GM08714 (cell line): ENCODE data around the gene TAOK2.

Source experiments
- H3K4me3 ChIP-seq: fragments of 200-500 bp; sonication (Bioruptor generic); 2 replicates; pipeline ENCODE4 v1.5.1; 2014; ENCODE audit warnings: mild to moderate bottlenecking, low read length, inconsistent platforms
- ZNF274 ChIP-seq: IDR thresholded peaks from 2 replicates; pipeline ENCODE4 v1.6.1; 2012; ENCODE audit warnings: mild to moderate bottlenecking, low read depth, low read length

The TAOK2 gene

GRCh38 chr16:29988346-29989075, 14.8 kb downstream of the TAOK2 start:
- H3K4me3 ChIP-seq = no peak overlapping the region
- TF ChIP-seq ZNF274 = no peak

GRCh38 chr16:29989111-29989858, 15.6 kb downstream of the TAOK2 start:
- no peak overlapping the region for H3K4me3 ChIP-seq
- no peak for TF ChIP-seq ZNF274

- no peak overlapping the region for H3K4me3 ChIP-seq
- no peak for TF ChIP-seq ZNF274
Observed at GRCh38 chr16:29990034-29990433, 16.4 kb downstream of the TAOK2 start.

DNA sequence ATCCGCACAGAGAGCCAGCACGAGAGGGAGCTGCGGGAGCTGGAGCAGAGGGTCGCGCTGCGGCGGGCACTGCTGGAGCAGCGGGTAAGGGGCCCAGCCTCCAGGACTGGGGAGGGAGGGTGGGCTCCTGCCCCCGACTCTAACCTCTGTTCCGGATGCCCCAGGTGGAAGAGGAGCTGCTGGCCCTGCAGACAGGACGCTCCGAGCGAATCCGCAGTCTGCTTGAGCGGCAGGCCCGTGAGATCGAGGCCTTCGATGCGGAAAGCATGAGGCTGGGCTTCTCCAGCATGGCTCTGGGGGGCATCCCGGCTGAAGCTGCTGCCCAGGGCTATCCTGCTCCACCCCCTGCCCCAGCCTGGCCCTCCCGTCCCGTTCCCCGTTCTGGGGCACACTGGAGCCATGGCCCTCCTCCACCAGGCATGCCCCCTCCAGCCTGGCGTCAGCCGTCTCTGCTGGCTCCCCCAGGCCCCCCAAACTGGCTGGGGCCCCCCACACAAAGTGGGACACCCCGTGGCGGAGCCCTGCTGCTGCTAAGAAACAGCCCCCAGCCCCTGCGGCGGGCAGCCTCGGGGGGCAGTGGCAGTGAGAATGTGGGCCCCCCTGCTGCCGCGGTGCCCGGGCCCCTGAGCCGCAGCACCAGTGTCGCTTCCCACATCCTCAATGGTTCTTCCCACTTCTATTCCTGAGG, 17.4 kb downstream of the TAOK2 start:
- TF ChIP-seq ZNF274 = no peak
- H3K4me3 ChIP-seq = no peak overlapping the region

GRCh38 chr16:29991571-29991904, 17.9 kb downstream of the TAOK2 start:
- no peak overlapping the region for H3K4me3 ChIP-seq
- TF ChIP-seq ZNF274 = no peak

DNA sequence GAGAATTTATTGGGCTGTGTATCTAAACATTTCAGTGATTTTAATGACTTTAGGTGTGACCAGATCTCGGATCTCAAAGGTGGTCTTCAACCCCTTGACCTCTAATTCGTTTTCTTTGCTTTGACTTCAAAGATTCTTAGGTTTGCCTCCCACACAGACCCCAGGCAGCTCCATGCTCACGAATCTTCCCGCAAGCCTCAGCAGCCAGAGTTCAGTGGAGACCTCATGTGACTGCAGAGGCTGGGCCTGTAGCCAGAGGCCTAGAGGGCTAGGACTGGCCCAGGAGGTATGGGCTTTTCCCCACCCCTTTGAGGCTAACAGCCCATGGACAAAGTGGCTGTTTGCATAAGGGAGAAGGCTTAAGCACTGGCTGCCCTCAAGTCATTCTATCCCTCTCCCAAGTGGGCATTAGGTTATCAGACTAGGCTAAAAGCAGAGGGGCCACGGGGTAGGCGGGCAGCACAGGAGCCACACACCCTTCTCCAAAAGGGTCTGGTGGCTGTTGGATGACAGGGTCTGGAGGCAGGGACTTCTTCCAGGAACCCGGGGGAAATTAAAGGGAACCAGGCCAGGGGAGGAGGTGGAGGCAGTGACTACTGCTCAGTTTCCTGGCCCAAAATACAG, 18.8 kb downstream of the TAOK2 start:
- H3K4me3 ChIP-seq = no peak overlapping the region
- TF ChIP-seq ZNF274 = no peak

DNA sequence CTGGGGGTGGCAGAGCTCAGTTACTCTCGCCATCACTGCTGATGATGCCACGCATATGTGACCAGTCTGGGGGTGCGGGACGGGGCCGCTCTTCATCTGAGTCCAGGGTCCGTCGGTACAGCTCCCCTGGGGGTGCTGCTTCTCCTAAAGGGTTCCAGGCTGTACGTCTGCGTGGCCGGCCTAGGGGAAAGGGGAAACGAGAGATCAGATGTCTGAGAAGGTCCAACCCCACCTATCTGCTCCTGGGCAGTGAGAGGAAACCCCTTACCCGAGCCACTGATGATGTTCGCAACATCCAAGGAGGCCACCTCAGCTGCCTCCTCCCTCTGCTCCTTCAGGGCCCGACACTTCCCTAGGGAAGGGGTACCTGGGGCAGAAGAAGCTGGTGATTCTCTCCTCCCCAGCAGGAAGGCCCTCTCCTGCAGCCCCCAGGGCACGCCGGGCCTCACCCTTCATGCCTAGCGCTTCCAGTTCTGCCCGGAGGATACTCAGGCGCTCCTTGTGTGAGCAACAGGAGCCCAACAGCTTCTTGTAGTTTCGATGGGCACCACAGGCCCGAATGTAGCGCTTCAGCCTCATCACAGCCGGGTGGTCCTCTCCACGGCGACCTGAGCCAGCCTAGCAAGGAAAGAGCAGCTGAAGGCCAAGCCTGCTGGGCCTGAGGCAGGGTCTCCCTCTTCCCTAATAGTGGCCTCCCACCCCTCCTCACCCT, 19.7 kb downstream of the TAOK2 start:
- no peak overlapping the region for H3K4me3 ChIP-seq
- TF ChIP-seq ZNF274 = no peak

DNA sequence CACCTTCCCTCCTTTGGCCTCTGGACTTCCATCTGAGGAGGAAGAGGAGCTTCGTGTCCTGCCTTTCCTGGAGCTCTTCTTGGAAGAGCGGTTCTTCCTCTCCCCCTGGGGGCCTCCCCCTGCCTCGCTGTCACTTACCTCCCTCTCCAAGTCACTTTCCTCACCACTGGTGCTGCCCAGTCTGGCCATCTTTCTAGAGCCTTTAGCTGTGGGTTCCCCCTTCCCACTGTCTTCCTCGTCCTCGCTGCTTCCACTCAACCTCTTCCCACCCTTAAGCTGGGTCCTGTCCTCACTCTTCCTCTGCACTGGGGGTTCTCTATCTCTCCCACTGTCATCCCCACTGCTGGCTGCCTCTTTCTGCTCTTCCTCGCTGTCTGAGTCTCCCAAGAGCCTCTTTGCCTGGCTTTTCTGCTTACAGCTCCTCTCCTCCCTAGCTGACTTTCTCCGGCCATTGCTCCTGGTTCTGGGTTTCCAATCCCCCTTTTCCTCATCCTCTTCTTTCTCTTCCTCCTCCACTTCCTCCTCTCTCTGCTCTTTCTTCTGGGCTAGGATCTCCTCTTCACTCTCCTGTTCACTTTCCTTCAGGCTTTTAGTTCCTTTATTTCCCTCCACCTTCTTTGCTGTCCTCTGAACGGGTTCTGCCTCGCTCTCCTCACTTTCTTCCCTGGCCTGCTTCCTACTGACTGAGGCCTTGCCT, 20.4 kb downstream of the TAOK2 start:
- no peak overlapping the region; the same call in 1 of the 2 replicates for H3K4me3 ChIP-seq
- no peak for TF ChIP-seq ZNF274

DNA sequence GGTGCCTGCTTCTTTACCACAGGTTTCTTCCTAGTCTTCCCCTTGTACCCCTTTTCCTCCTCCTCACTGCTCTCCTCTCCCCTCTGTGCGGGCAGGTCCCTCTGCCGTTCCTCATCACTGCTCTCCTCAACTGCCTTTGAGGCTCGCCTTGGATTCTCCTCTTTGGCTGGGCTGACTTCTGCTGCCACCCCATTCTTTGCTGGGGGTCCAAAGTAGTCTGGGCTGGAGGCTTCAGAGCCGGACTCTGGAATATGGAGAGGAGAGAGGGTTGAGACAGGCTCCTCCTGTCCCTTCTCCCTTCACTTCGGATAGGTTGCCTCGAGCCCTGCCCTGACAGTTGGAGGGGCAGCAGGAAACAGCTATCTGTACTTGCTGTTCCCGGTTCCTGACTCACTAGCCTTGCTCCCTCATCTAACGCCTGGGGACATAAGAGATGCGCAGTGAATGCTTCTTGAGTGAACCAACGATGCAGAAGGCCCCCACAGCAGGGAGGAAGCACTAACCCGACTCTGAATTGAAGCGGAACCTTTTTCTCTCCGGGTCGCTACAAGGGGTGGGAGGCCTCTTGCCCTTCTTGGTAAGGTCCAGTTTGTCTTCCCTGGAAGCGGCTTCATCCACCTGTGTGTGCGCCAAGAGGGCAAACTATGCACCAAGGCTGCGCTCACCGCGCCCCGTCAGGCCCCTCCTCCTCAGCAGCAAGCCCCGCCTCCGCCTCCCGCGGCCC, 21.1 kb downstream of the TAOK2 start:
- no peak for TF ChIP-seq ZNF274
- peak overlapping the region; percentile 86; the same call in 1 of the 2 replicates for H3K4me3 ChIP-seq

DNA sequence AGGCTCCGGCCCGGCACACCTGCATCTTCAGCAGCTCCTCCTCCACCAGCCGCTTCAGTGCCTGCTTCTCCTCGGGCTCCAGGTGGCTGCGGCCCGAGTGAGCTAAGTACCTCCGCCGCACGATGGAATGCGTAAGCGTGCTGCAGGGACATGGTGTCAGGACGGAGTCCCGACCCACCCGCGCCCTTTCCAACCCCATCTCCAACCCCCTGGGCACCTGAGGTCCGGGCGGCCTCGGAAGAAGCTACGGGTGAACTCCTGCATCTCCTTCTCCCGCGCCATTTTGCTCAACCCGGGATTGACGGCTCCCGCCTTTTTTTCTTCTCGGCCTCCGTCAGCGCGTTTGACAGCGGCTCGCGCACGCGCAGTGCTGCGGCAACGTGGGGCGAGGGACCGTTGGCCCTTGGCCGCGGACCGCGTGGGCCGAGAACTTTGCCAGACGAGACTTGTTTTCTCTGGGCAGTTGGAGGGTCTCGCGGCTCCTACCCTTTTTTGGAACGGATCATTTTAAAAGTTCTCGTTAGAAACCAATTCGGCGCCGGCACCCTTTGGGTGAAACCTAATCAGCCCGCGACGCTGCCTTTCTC, 21.7 kb downstream of the TAOK2 start, which contains the start of gene HIRIP3:
HIRIP3 (minus strand) TSS at position 294 of the 587 bp plus-strand sequence; CDS start at position 282, 12 bp downstream.
- H3K4me3 ChIP-seq = peak within 1 kb of the TSS; percentile 86
- no peak for TF ChIP-seq ZNF274

DNA sequence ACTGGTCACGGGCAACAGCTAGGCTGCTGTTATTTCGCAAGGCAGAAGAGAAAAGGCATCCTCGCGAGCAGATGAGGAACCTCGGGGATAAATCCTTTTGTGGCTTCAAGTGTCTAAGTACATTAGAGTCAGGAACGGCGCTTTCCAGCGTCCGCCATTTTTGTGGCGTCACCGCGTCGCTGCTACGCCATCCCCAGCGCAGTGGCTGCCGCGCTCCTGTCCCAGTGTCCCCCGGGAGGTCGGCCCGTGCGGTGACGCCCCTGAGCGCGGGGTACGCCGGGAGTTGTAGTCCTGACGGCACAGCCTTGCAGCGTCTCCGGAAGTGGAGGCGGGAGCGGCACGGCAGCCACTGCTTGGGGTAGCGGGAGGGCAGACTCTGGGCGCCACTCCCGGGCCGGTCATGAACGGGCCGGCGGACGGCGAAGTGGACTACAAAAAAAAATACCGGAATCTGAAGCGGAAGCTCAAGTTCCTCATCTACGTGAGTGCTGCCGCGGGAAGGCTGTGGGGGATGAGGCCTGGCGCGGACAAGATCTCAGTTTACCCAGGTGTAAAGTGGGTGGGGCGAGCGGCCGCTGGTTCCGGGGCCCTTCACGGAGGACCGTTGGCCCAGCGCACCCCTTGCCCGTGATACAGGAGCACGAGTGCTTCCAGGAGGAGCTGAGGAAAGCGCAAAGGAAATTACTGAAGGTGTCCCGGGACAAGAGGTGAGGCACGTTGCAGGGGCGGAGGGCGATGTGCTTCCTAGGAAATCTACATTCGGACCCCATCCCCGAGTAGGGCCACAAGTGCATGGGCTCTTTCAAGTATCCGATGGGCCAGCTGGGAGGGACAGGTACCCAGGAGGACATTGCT, 22.5 kb downstream of the TAOK2 start, which contains the start of gene INO80E:
INO80E (plus strand) TSS at position 331 of the 855 bp plus-strand sequence; CDS start at position 401, 70 bp downstream.
- TF ChIP-seq ZNF274 = no peak

More for the DNA sequence above, 22.5 kb downstream of the TAOK2 start, which contains the start of gene INO80E:
- H3K4me3 ChIP-seq = peak within 1 kb of the TSS; percentile 86
